Measurements from ENCODE around the gene BSND. TPM values are rescaled to one million over a fixed set of nuclear protein-coding genes. Genes with fewer than 3 reads are reported as not detected.

Gene BSND
- total and polyA plus RNA-seq, 2 experiments from 2014 or later: not detected

DNA sequence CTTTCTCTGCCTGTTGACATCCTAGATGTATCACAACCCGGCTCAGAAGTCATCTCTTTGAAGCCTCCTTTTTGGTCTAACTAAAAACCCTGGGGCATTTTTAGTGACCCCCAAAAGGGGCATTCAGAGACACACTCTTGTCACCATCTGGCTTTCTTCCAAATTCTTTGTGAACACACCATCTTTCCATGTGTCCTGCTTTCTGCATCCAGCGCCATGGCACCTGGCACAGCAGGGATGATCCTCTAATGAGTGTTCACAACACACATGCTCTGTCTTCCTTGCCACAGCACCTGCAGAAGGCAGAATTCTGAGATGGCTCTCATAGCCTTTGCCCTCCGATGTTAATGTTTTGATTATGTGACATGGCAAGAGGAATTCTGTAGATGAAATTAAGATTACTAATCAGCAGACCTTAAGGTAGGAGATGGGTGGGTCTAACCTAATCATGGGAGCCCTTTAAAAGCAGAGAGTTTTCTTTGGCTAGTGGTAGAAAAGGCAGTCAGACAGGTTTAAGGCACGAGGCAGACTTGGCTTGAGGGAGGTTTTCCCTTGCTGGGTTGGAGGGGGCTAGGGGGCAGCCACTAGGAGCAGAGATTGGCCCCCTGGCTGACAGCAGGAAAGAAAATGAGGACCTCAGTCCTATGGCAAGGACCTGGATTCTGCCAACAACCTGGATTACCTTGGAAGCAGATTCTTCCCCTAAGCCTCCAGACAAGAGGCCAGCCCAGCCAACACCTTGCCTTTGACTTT is 23.2 kb upstream of the BSND start:
- Histone ChIP-seq H3K36me3 (ENCODE audit: low read depth) (no peaks in the 10 kb centered on the region), H2AFZ (no peak overlapping the region), H3K4me3 (no peak overlapping the region), H3F3A (ENCODE audit: insufficient read depth) (peaks cover 26% of the 10 kb centered on the region), H3K9me3 (ENCODE audit: low read depth) (no peaks in the 10 kb centered on the region), H3K79me2 (ENCODE audit: insufficient read depth) (no peaks in the 10 kb centered on the region), H3K27me3 (replicated peaks; ENCODE audit: insufficient read depth) (0 out of 2 replicates have a peak, but pooled peaks cover 5% of the 10 kb centered on the region), H4K20me1 (ENCODE audit: insufficient read depth) (no peaks in the 10 kb centered on the region), H3K4me2 (ENCODE audit: unreplicated experiment) (no peak overlapping the region), H3K9me2 (ENCODE audit: insufficient read depth) (no peaks in the 10 kb centered on the region), H3K4me1 (ENCODE audit: insufficient read depth) (peaks cover 20% of the 10 kb centered on the region), H3K9ac (no peak overlapping the region), H3K27ac (no peak overlapping the region)
- TF ChIP-seq EZH2phosphoT487 (IDR thresholded peaks at IDR 0.05; ENCODE audit: insufficient read depth, low read depth): no peak
- TF ChIP-seq EZH2 (IDR thresholded peaks at IDR 0.05; ENCODE audit: insufficient read depth, poor library complexity, severe bottlenecking): no peak
- no peak for DNase-seq
- 76 to 82% methylated on average over 4 of the region's 4 CpGs for WGBS, 2 experiments (ENCODE audit: low coverage in 1 of 2, low lambda C conversion rate in 2 of 2, missing lambda C conversion rate in 2 of 2)
- in situ Hi-C loops (cut with MboI): no loop called here

DNA sequence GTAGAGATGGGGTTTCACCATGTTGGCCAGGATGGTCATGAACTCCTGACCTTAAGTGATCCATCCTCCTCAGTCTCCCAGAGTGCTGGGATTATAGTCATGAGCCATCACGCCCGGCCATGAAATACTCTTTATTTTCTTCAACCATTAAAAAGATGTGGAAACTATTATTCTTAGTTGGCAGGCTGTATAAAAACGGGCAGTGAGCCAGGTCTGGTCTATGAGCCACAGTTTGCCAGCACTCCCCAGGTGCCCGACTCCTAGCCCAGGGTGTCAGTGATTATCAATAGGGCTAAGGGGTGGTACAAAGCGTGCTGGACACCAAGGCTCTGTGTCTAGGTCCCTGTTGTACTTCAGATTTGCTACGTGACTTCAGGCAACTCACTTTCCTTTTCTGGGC is 22.0 kb upstream of the BSND start:
- 66% methylated on average over 6 of the region's 6 CpGs for WGBS, 2 experiments (ENCODE audit: low coverage in 1 of 2, low lambda C conversion rate in 2 of 2, missing lambda C conversion rate in 2 of 2)
- no peaks in the 10 kb centered on the region for H3K36me3 ChIP-seq (ENCODE audit: low read depth)
- TF ChIP-seq EZH2phosphoT487 (IDR thresholded peaks at IDR 0.05; ENCODE audit: insufficient read depth, low read depth) (no peak), EZH2 (IDR thresholded peaks at IDR 0.05; ENCODE audit: insufficient read depth, poor library complexity, severe bottlenecking) (no peak)
- in situ Hi-C loops (cut with MboI): no loop called here
- no peaks in the 10 kb centered on the region for H3K9me2 ChIP-seq (ENCODE audit: insufficient read depth)
- H4K20me1 ChIP-seq (ENCODE audit: insufficient read depth): no peaks in the 10 kb centered on the region
- H3K27ac ChIP-seq: no peak overlapping the region
- H3F3A ChIP-seq (ENCODE audit: insufficient read depth): peaks cover 26% of the 10 kb centered on the region
- H3K9me3 ChIP-seq (ENCODE audit: low read depth): no peaks in the 10 kb centered on the region
- H2AFZ ChIP-seq: no peak overlapping the region
- peaks cover 10% of the 10 kb centered on the region; the same call in 1 of the 2 replicates for H3K27me3 ChIP-seq (replicated peaks; ENCODE audit: insufficient read depth)
- H3K79me2 ChIP-seq (ENCODE audit: insufficient read depth): no peaks in the 10 kb centered on the region
- no peak overlapping the region for H3K4me3 ChIP-seq
- H3K4me2 ChIP-seq (ENCODE audit: unreplicated experiment): no peak overlapping the region
- no peak for DNase-seq
- peaks cover 12% of the 10 kb centered on the region for H3K4me1 ChIP-seq (ENCODE audit: insufficient read depth)
- no peak overlapping the region for H3K9ac ChIP-seq

DNA sequence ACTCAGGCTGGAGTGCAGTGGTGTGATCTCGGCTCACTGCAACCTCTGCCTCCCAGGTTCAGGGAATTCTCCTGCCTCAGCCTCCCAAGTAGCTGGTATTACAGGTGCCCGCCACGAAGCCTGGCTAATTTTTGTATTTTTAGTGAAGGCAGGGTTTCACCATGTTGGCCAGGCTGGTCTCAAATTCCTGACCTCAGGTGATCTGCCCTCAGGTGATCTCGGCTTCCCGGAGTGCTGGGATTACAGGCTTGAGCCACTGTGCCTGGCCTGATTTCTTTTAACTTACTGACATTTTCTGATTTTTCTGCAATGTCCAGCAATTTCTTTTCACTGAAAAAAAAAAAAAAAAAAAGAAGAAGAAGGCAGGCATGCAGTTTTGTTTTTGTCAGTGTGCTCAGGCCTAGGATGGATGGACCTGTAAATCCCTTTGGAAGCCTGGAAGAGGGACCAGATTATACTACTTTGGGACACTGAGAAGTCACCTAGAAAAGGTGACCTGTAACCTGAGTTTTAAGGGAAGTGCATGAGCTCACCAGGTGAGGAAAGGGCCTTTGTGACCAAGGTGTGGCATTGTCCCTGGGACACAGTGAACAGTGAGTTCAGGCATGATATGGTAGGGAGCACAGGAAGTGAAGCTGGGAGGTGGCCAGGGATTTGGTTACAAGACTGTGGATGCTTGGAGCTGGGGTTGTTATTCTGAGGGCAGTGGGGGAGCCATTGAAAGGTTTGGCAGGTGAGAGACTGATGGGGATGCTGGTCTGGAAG is 21.0 kb upstream of the BSND start:
- H4K20me1 ChIP-seq (ENCODE audit: insufficient read depth): no peaks in the 10 kb centered on the region
- H3K27ac ChIP-seq: no peak overlapping the region
- in situ Hi-C loops (cut with MboI): no loop called here
- peaks cover 22% of the 10 kb centered on the region for H3F3A ChIP-seq (ENCODE audit: insufficient read depth)
- no peaks in the 10 kb centered on the region for H3K9me2 ChIP-seq (ENCODE audit: insufficient read depth)
- WGBS, 2 experiments (ENCODE audit: low coverage in 1 of 2, low lambda C conversion rate in 2 of 2, missing lambda C conversion rate in 2 of 2): 90 to 92% methylated on average over 5 of the region's 5 CpGs
- no peaks in the 10 kb centered on the region for H3K9me3 ChIP-seq (ENCODE audit: low read depth)
- TF ChIP-seq EZH2 (IDR thresholded peaks at IDR 0.05; ENCODE audit: insufficient read depth, poor library complexity, severe bottlenecking) (no peak), EZH2phosphoT487 (IDR thresholded peaks at IDR 0.05; ENCODE audit: insufficient read depth, low read depth) (no peak)
- H3K27me3 ChIP-seq (replicated peaks; ENCODE audit: insufficient read depth): peaks cover 10% of the 10 kb centered on the region; the same call in 1 of the 2 replicates
- no peaks in the 10 kb centered on the region for H3K79me2 ChIP-seq (ENCODE audit: insufficient read depth)
- H3K4me1 ChIP-seq (ENCODE audit: insufficient read depth): peaks cover 9% of the 10 kb centered on the region
- H3K4me3 ChIP-seq: no peak overlapping the region
- H2AFZ ChIP-seq: no peak overlapping the region
- no peak for DNase-seq
- no peaks in the 10 kb centered on the region for H3K36me3 ChIP-seq (ENCODE audit: low read depth)
- H3K4me2 ChIP-seq (ENCODE audit: unreplicated experiment): no peak overlapping the region
- no peak overlapping the region for H3K9ac ChIP-seq

DNA sequence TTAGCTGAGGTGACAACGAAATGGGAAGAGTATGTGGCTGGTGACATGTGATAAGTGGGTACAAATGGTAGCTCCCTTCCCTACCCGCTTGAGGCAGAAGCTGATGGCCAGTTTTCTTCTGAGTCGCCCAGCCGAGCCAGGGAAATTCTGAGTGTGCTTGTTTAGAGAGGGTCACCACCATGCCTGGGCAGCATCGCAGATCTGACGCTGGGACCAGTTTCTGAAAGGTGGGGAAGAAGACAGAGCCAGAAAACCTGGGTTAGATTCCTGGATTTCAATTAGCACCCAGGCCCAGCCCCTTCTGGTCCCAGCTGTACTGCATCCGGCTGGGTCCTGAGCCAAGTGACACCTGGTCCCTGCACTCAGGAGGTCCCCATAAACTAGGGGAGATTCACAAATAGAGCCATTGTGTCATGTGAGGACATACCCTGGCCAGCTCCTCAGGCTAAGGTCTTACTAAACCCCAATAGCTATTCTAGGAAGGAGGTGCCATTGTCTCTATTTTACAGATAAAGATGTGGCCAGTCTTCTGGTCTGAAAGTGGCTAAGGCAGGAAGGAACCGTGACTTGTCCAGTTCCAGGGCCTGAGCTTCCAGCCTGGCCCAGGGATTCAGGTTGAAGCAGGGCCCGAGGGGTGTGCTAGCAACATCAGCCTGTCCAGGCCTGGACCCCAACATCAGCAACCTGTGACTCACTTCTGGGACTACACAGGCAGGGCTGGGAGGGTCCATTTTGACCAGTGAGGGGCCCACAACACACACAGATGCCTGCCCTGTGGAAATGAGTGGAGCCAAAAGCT is 20.0 kb upstream of the BSND start:
- Histone ChIP-seq H3K9me3 (ENCODE audit: low read depth) (no peaks in the 10 kb centered on the region), H3K27me3 (replicated peaks; ENCODE audit: insufficient read depth) (peaks cover 17% of the 10 kb centered on the region; the same call in 1 of the 2 replicates), H3K9me2 (ENCODE audit: insufficient read depth) (no peaks in the 10 kb centered on the region), H4K20me1 (ENCODE audit: insufficient read depth) (no peaks in the 10 kb centered on the region), H3K4me1 (ENCODE audit: insufficient read depth) (no peaks in the 10 kb centered on the region), H3K4me3 (no peak overlapping the region), H3K9ac (no peak overlapping the region), H3F3A (ENCODE audit: insufficient read depth) (peaks cover 13% of the 10 kb centered on the region), H2AFZ (no peak overlapping the region), H3K4me2 (ENCODE audit: unreplicated experiment) (no peak overlapping the region), H3K27ac (no peak overlapping the region), H3K79me2 (ENCODE audit: insufficient read depth) (no peaks in the 10 kb centered on the region), H3K36me3 (ENCODE audit: low read depth) (no peaks in the 10 kb centered on the region)
- TF ChIP-seq EZH2phosphoT487 (IDR thresholded peaks at IDR 0.05; ENCODE audit: insufficient read depth, low read depth) (no peak), EZH2 (IDR thresholded peaks at IDR 0.05; ENCODE audit: insufficient read depth, poor library complexity, severe bottlenecking) (no peak)
- in situ Hi-C loops (cut with MboI): no loop called here
- WGBS, 2 experiments (ENCODE audit: low coverage in 1 of 2, low lambda C conversion rate in 2 of 2, missing lambda C conversion rate in 2 of 2): 91 to 95% methylated on average over 9 of the region's 9 CpGs
- DNase-seq: no peak

Measured in GM23248 (cell line).